ENCODE data around the gene OR2A7. TPM values are rescaled to one million over a fixed set of nuclear protein-coding genes. Genes with fewer than 3 reads are reported as not detected.
"Not testable (repeated sequence)": the region's sequence is repeated elsewhere in the genome, so short reads cannot be mapped to it uniquely, and the experiment has no call there.

Gene OR2A7
- polyA plus RNA-seq, 2 donors: 1.1 to 1.6 TPM

- WGBS, 2 donors: 41 to 59% methylated on average over 2 of the region's 4 CpGs
- H3K27me3 ChIP-seq (ENCODE audit: control insufficient read depth in 1 of 2, insufficient read depth in 2 of 2, low read length in 2 of 2): not testable (repeated sequence)
Measured at GRCh38 chr7:144291607-144292006, 27.0 kb upstream of the OR2A7 start.

GRCh38 chr7:144287171-144287784, 22.7 kb upstream of the OR2A7 start:
- not testable (repeated sequence) for H3K27me3 ChIP-seq (ENCODE audit: control insufficient read depth in 1 of 2, insufficient read depth in 2 of 2, low read length in 2 of 2); H3K4me1 ChIP-seq (ENCODE audit: control insufficient read depth in 2 of 2, insufficient read depth in 2 of 2, low read length in 1 of 2); H3K27ac ChIP-seq (ENCODE audit: low read depth in 2 of 2, low read length in 1 of 2); H3K36me3 ChIP-seq (ENCODE audit: control insufficient read depth in 2 of 2, insufficient read depth in 2 of 2, low read length in 1 of 2); H3K4me3 ChIP-seq (ENCODE audit: low read depth in 1 of 2, low read length in 2 of 2); H3K9me3 ChIP-seq (ENCODE audit: control insufficient read depth in 2 of 2, insufficient read depth in 1 of 2, low read depth in 1 of 2, low read length in 1 of 2)
- WGBS, 2 donors: no CpG with 5 or more reads among the region's 3 CpGs

More at GRCh38 chr7:144291607-144292006, 27.0 kb upstream of the OR2A7 start:
- H3K4me1 ChIP-seq (ENCODE audit: control insufficient read depth in 2 of 2, insufficient read depth in 2 of 2, low read length in 1 of 2); H3K4me3 ChIP-seq (ENCODE audit: low read depth in 1 of 2, low read length in 2 of 2); H3K27ac ChIP-seq (ENCODE audit: low read depth in 2 of 2, low read length in 1 of 2); H3K9me3 ChIP-seq (ENCODE audit: control insufficient read depth in 2 of 2, insufficient read depth in 1 of 2, low read depth in 1 of 2, low read length in 1 of 2); H3K36me3 ChIP-seq (ENCODE audit: control insufficient read depth in 2 of 2, insufficient read depth in 2 of 2, low read length in 1 of 2): not testable (repeated sequence)

GRCh38 chr7:144283716-144284115, 19.1 kb upstream of the OR2A7 start:
- H3K27ac ChIP-seq (ENCODE audit: low read depth in 2 of 2, low read length in 1 of 2); H3K36me3 ChIP-seq (ENCODE audit: control insufficient read depth in 2 of 2, insufficient read depth in 2 of 2, low read length in 1 of 2); H3K4me1 ChIP-seq (ENCODE audit: control insufficient read depth in 2 of 2, insufficient read depth in 2 of 2, low read length in 1 of 2); H3K9me3 ChIP-seq (ENCODE audit: control insufficient read depth in 2 of 2, insufficient read depth in 1 of 2, low read depth in 1 of 2, low read length in 1 of 2); H3K27me3 ChIP-seq (ENCODE audit: control insufficient read depth in 1 of 2, insufficient read depth in 2 of 2, low read length in 2 of 2); H3K4me3 ChIP-seq (ENCODE audit: low read depth in 1 of 2, low read length in 2 of 2): not testable (repeated sequence)
- no CpG with 5 or more reads among the region's 6 CpGs for WGBS, 2 donors

- H3K27ac ChIP-seq (ENCODE audit: low read depth in 2 of 2, low read length in 1 of 2): not testable (repeated sequence)
Measured at GRCh38 chr7:144282490-144282889, 17.9 kb upstream of the OR2A7 start.

GRCh38 chr7:144281981-144282380, 17.4 kb upstream of the OR2A7 start:
- not testable (repeated sequence) for H3K27ac ChIP-seq (ENCODE audit: low read depth in 2 of 2, low read length in 1 of 2); H3K4me1 ChIP-seq (ENCODE audit: control insufficient read depth in 2 of 2, insufficient read depth in 2 of 2, low read length in 1 of 2); H3K4me3 ChIP-seq (ENCODE audit: low read depth in 1 of 2, low read length in 2 of 2); H3K27me3 ChIP-seq (ENCODE audit: control insufficient read depth in 1 of 2, insufficient read depth in 2 of 2, low read length in 2 of 2); H3K36me3 ChIP-seq (ENCODE audit: control insufficient read depth in 2 of 2, insufficient read depth in 2 of 2, low read length in 1 of 2); H3K9me3 ChIP-seq (ENCODE audit: control insufficient read depth in 2 of 2, insufficient read depth in 1 of 2, low read depth in 1 of 2, low read length in 1 of 2)
- no CpG with 5 or more reads among the region's 8 CpGs for WGBS, 2 donors

More at GRCh38 chr7:144282490-144282889, 17.9 kb upstream of the OR2A7 start:
- H3K9me3 ChIP-seq (ENCODE audit: control insufficient read depth in 2 of 2, insufficient read depth in 1 of 2, low read depth in 1 of 2, low read length in 1 of 2); H3K36me3 ChIP-seq (ENCODE audit: control insufficient read depth in 2 of 2, insufficient read depth in 2 of 2, low read length in 1 of 2); H3K4me1 ChIP-seq (ENCODE audit: control insufficient read depth in 2 of 2, insufficient read depth in 2 of 2, low read length in 1 of 2); H3K27me3 ChIP-seq (ENCODE audit: control insufficient read depth in 1 of 2, insufficient read depth in 2 of 2, low read length in 2 of 2); H3K4me3 ChIP-seq (ENCODE audit: low read depth in 1 of 2, low read length in 2 of 2): not testable (repeated sequence)
- WGBS, 2 donors: 90% methylated on average over 2 of the region's 4 CpGs

GRCh38 chr7:144280010-144280409, 15.4 kb upstream of the OR2A7 start:
- H3K4me3 ChIP-seq (ENCODE audit: low read depth in 1 of 2, low read length in 2 of 2); H3K36me3 ChIP-seq (ENCODE audit: control insufficient read depth in 2 of 2, insufficient read depth in 2 of 2, low read length in 1 of 2); H3K27ac ChIP-seq (ENCODE audit: low read depth in 2 of 2, low read length in 1 of 2); H3K9me3 ChIP-seq (ENCODE audit: control insufficient read depth in 2 of 2, insufficient read depth in 1 of 2, low read depth in 1 of 2, low read length in 1 of 2); H3K27me3 ChIP-seq (ENCODE audit: control insufficient read depth in 1 of 2, insufficient read depth in 2 of 2, low read length in 2 of 2); H3K4me1 ChIP-seq (ENCODE audit: control insufficient read depth in 2 of 2, insufficient read depth in 2 of 2, low read length in 1 of 2): not testable (repeated sequence)
- WGBS, 2 donors: 96 to 100% methylated on average over 3 of the region's 6 CpGs

- H3K9me3 ChIP-seq (ENCODE audit: control insufficient read depth in 2 of 2, insufficient read depth in 1 of 2, low read depth in 1 of 2, low read length in 1 of 2); H3K4me1 ChIP-seq (ENCODE audit: control insufficient read depth in 2 of 2, insufficient read depth in 2 of 2, low read length in 1 of 2); H3K36me3 ChIP-seq (ENCODE audit: control insufficient read depth in 2 of 2, insufficient read depth in 2 of 2, low read length in 1 of 2); H3K4me3 ChIP-seq (ENCODE audit: low read depth in 1 of 2, low read length in 2 of 2); H3K27ac ChIP-seq (ENCODE audit: low read depth in 2 of 2, low read length in 1 of 2); H3K27me3 ChIP-seq (ENCODE audit: control insufficient read depth in 1 of 2, insufficient read depth in 2 of 2, low read length in 2 of 2): not testable (repeated sequence)
- 87 to 93% methylated on average over 4 of the region's 6 CpGs for WGBS, 2 donors
Measured at GRCh38 chr7:144275281-144275680, 10.7 kb upstream of the OR2A7 start.

GRCh38 chr7:144269188-144269587, 4.6 kb upstream of the OR2A7 start, which contains the start of gene CTAGE8:
Gene CTAGE8, minus strand, starts transcription at chr7:144269288. Its CDS starts 38 bp downstream, at chr7:144269250.
- H3K4me3 ChIP-seq (ENCODE audit: low read depth in 1 of 2, low read length in 2 of 2); H3K27ac ChIP-seq (ENCODE audit: low read depth in 2 of 2, low read length in 1 of 2); H3K36me3 ChIP-seq (ENCODE audit: control insufficient read depth in 2 of 2, insufficient read depth in 2 of 2, low read length in 1 of 2); H3K27me3 ChIP-seq (ENCODE audit: control insufficient read depth in 1 of 2, insufficient read depth in 2 of 2, low read length in 2 of 2); H3K9me3 ChIP-seq (ENCODE audit: control insufficient read depth in 2 of 2, insufficient read depth in 1 of 2, low read depth in 1 of 2, low read length in 1 of 2); H3K4me1 ChIP-seq (ENCODE audit: control insufficient read depth in 2 of 2, insufficient read depth in 2 of 2, low read length in 1 of 2): not testable (repeated sequence)
- WGBS, 2 donors: no CpG with 5 or more reads among the region's 19 CpGs

- H3K4me1 ChIP-seq (ENCODE audit: control insufficient read depth in 2 of 2, insufficient read depth in 2 of 2, low read length in 1 of 2); H3K4me3 ChIP-seq (ENCODE audit: low read depth in 1 of 2, low read length in 2 of 2); H3K36me3 ChIP-seq (ENCODE audit: control insufficient read depth in 2 of 2, insufficient read depth in 2 of 2, low read length in 1 of 2); H3K27ac ChIP-seq (ENCODE audit: low read depth in 2 of 2, low read length in 1 of 2); H3K27me3 ChIP-seq (ENCODE audit: control insufficient read depth in 1 of 2, insufficient read depth in 2 of 2, low read length in 2 of 2); H3K9me3 ChIP-seq (ENCODE audit: control insufficient read depth in 2 of 2, insufficient read depth in 1 of 2, low read depth in 1 of 2, low read length in 1 of 2): not testable (repeated sequence)
- WGBS, 2 donors: no CpG with 5 or more reads among the region's 2 CpGs
Measured at GRCh38 chr7:144262128-144262527, 2.5 kb downstream of the OR2A7 start.

GRCh38 chr7:144259067-144259466, 5.5 kb downstream of the OR2A7 start:
- WGBS, 2 donors: no CpG with 5 or more reads among the region's 14 CpGs
- not testable (repeated sequence) for H3K36me3 ChIP-seq (ENCODE audit: control insufficient read depth in 2 of 2, insufficient read depth in 2 of 2, low read length in 1 of 2)

More at GRCh38 chr7:144259067-144259466, 5.5 kb downstream of the OR2A7 start:
- not testable (repeated sequence) for H3K4me3 ChIP-seq (ENCODE audit: low read depth in 1 of 2, low read length in 2 of 2); H3K27me3 ChIP-seq (ENCODE audit: control insufficient read depth in 1 of 2, insufficient read depth in 2 of 2, low read length in 2 of 2); H3K4me1 ChIP-seq (ENCODE audit: control insufficient read depth in 2 of 2, insufficient read depth in 2 of 2, low read length in 1 of 2); H3K9me3 ChIP-seq (ENCODE audit: control insufficient read depth in 2 of 2, insufficient read depth in 1 of 2, low read depth in 1 of 2, low read length in 1 of 2); H3K27ac ChIP-seq (ENCODE audit: low read depth in 2 of 2, low read length in 1 of 2)
